PC-3 (cell line): ENCODE results near the gene CSF2RB. TPM values are rescaled to one million over a fixed set of nuclear protein-coding genes. Genes with fewer than 3 reads are reported as not detected.

Experiments used
- ATAC-seq: fragments of 200-7000 bp; cut with Tn5 transposase; 2 replicates; pipeline ENCODE4 v1.9.1; 2020; ENCODE audit warnings: mild to moderate bottlenecking, moderate library complexity
- BruUV-seq: library from RNA; stranded (reverse); fragments of 400-500 nt; replicated peaks from 2 replicates; lab custom pipeline; 2021; lab: Mats Ljungman, UMichigan
- CTCF ChIA-PET: fragments of 300-600 bp; sonication (Branson Sonifier 250); formaldehyde crosslinking; loops from one replicate; lab custom pipeline; 2022; ENCODE audit warnings: antibody characterized with exemption; lab: Charles Lee
- POLR2A ChIA-PET: fragments of 300-600 bp; sonication (Branson Sonifier 250); formaldehyde crosslinking; loops from one replicate; lab custom pipeline; 2022; ENCODE audit warnings: antibody characterized with exemption; ENCODE audit not compliant: unreplicated experiment; lab: Charles Lee
- DNase-seq: peaks from one replicate; pipeline ENCODE4 v3.0.0-alpha.2; 2015
- H2AFZ ChIP-seq: fragments of 300-600 bp; sonication (generic); 2 replicates; pipeline ENCODE4 v1.6.0; 2016; ENCODE audit warnings: antibody characterized with exemption, low read length
- H3F3A ChIP-seq: fragments of 300-600 bp; sonication (generic); one replicate; pipeline ENCODE4 v1.6.0; 2017; ENCODE audit warnings: antibody characterized with exemption, low read length, control low read depth, mild to moderate bottlenecking; ENCODE audit not compliant: unreplicated experiment
- H3K27ac ChIP-seq: fragments of 300-600 bp; sonication (generic); 2 replicates; pipeline ENCODE4 v1.5.1; 2016; ENCODE audit warnings: mild to moderate bottlenecking, low read length
- H3K27me3 ChIP-seq: fragments of 300-600 bp; sonication (generic); 2 replicates; pipeline ENCODE4 v1.6.1; 2016; ENCODE audit warnings: low read length, mixed read lengths
- H3K36me3 ChIP-seq: fragments of 300-600 bp; sonication (generic); 2 replicates; pipeline ENCODE4 v1.6.1; 2016; ENCODE audit warnings: low read depth, mixed run types, low read length, mixed read lengths
- H3K4me1 ChIP-seq: fragments of 300-600 bp; sonication (generic); 2 replicates; pipeline ENCODE4 v1.5.1; 2016; ENCODE audit warnings: low read length; ENCODE audit not compliant: insufficient read depth
- H3K4me2 ChIP-seq: fragments of 300-600 bp; sonication (generic); 2 replicates; pipeline ENCODE4 v1.6.0; 2016; ENCODE audit warnings: low read length
- H3K4me3 ChIP-seq: fragments of 300-600 bp; sonication (generic); 2 replicates; pipeline ENCODE4 v1.5.1; 2016; ENCODE audit warnings: mild to moderate bottlenecking, low read length, mixed read lengths
- H3K79me2 ChIP-seq: fragments of 300-600 bp; sonication (generic); 2 replicates; pipeline ENCODE4 v1.6.1; 2017; ENCODE audit warnings: low read length, mixed read lengths
- H3K9ac ChIP-seq: fragments of 300-600 bp; sonication (generic); 2 replicates; pipeline ENCODE4 v1.6.0; 2016; ENCODE audit warnings: mild to moderate bottlenecking, low read length
- H3K9me2 ChIP-seq: fragments of 300-600 bp; sonication (generic); replicated peaks from 2 replicates; pipeline ENCODE4 v1.6.1; 2016; ENCODE audit warnings: mixed run types, low read length, mixed read lengths
- H3K9me3 ChIP-seq: fragments of 300-600 bp; sonication (generic); 2 replicates; pipeline ENCODE4 v1.6.1; 2016; ENCODE audit warnings: low read length, mixed read lengths
- H4K20me1 ChIP-seq: fragments of 300-600 bp; sonication (generic); 2 replicates; pipeline ENCODE4 v1.6.1; 2016; ENCODE audit warnings: low read length, mixed read lengths
- CTCF ChIP-seq: fragments of 300-600 bp; sonication (generic); conservative IDR thresholded peaks from 2 replicates; pipeline ENCODE4 v1.5.1; 2017; ENCODE audit warnings: antibody characterized with exemption, low read depth, mild to moderate bottlenecking, low read length
- EZH2 ChIP-seq: fragments of 300-600 bp; sonication (generic); IDR thresholded peaks from one replicate; pipeline ENCODE4 v1.6.1; 2017; ENCODE audit warnings: antibody characterized with exemption, mild to moderate bottlenecking, low read length; ENCODE audit not compliant: unreplicated experiment
- EZH2phosphoT487 ChIP-seq: fragments of 300-600 bp; sonication (generic); IDR thresholded peaks from 2 replicates; pipeline ENCODE4 v1.6.1; 2018; ENCODE audit warnings: mild to moderate bottlenecking, antibody characterized with exemption, low read length, borderline replicate concordance
- intact Hi-C: fragments of 100-400 bp; cut with micrococcal nuclease; formaldehyde crosslinking; loops from 2 replicates; pipeline ENCODE4 v1.9.0; 2023
- total RNA-seq: library from RNA; depleted of rRNA; stranded (reverse); fragments of >200 nt; gene quantifications from 2 replicates; pipeline ENCODE4 v1.2.3, GENCODE V29; 2014

The CSF2RB gene
- total RNA-seq, 1 experiment from 2014 or later: not detected

GRCh38 chr22:36954251-36955014 is 41.0 kb downstream of the CSF2RB start:
- no peaks in the 10 kb centered on the region for H3K36me3 ChIP-seq
- H3K27ac ChIP-seq: no peak overlapping the region
- H3K9me3 ChIP-seq: no peaks in the 10 kb centered on the region
- H3K4me2 ChIP-seq: no peak overlapping the region
- TF ChIP-seq EZH2phosphoT487: no peak
- no peak for TF ChIP-seq EZH2
- no peak for TF ChIP-seq CTCF
- H3K9me2 ChIP-seq: no peaks in the 10 kb centered on the region
- no peaks in the 10 kb centered on the region for H3K4me1 ChIP-seq
- ATAC-seq: no peak
- no peak overlapping the region for H2AFZ ChIP-seq
- H3K27me3 ChIP-seq: peaks cover 7% of the 10 kb centered on the region; the same call in 1 of the 2 replicates
- ChIA-PET POLR2A (interaction anchor here (0.6 kb wide), 1 partner anchor 41 kb away, joined by 3 read pairs; no protein-coding TSS in a partner anchor), CTCF (no interaction called here)
- H3K9ac ChIP-seq: no peak overlapping the region
- no peak overlapping the region for H3K4me3 ChIP-seq
- no peaks in the 10 kb centered on the region for H3F3A ChIP-seq
- no TSS peak for BruUV-seq
- H3K79me2 ChIP-seq: no peaks in the 10 kb centered on the region
- H4K20me1 ChIP-seq: no peaks in the 10 kb centered on the region
- DNase-seq: no peak
- intact Hi-C loops: no loop called here

GRCh38 chr22:36955691-36956090 is 42.3 kb downstream of the CSF2RB start:
- CTCF ChIA-PET: no interaction called here
- DNase-seq: no peak
- ATAC-seq: no peak

More at GRCh38 chr22:36955691-36956090, 42.3 kb downstream of the CSF2RB start:
- Histone ChIP-seq H3K9ac (no peak overlapping the region), H2AFZ (no peak overlapping the region), H3K27ac (no peak overlapping the region), H3K4me1 (no peaks in the 10 kb centered on the region), H3F3A (no peaks in the 10 kb centered on the region), H3K9me2 (no peaks in the 10 kb centered on the region), H3K36me3 (no peaks in the 10 kb centered on the region), H3K4me3 (no peak overlapping the region), H3K9me3 (no peaks in the 10 kb centered on the region), H3K4me2 (no peak overlapping the region), H3K79me2 (no peaks in the 10 kb centered on the region), H3K27me3 (no peaks in the 10 kb centered on the region), H4K20me1 (no peaks in the 10 kb centered on the region)
- POLR2A ChIA-PET: no interaction called here
- BruUV-seq: no TSS peak
- TF ChIP-seq CTCF (no peak), EZH2 (no peak), EZH2phosphoT487 (no peak)
- intact Hi-C loops: no loop called here
